H9 (cell line): ENCODE results near the gene TMEM9. TPM values are rescaled to one million over a fixed set of nuclear protein-coding genes. Genes with fewer than 3 reads are reported as not detected.

Experiments used
- DNase-seq: peaks from one replicate; pipeline ENCODE4 v3.0.0-alpha.2; 2017
- H2AFZ ChIP-seq: one replicate; pipeline ENCODE4 v1.6.1; 2013; ENCODE audit warnings: mild to moderate bottlenecking, low read length, control low read depth, moderate library complexity
- H2AK5ac ChIP-seq: 2 replicates; pipeline ENCODE4 v1.6.1; 2013; ENCODE audit warnings: low read length, control low read depth, mixed read lengths; ENCODE audit not compliant: insufficient read length
- H2BK120ac ChIP-seq: one replicate; pipeline ENCODE4 v1.6.1; 2013; ENCODE audit warnings: low read depth, mild to moderate bottlenecking, low read length, control low read depth, inconsistent platforms; ENCODE audit not compliant: poor library complexity, severe bottlenecking
- H2BK12ac ChIP-seq: 2 replicates; pipeline ENCODE4 v1.6.1; 2013; ENCODE audit warnings: low read length, control low read depth, mixed read lengths, low read depth; ENCODE audit not compliant: insufficient read length
- H2BK15ac ChIP-seq: 2 replicates; pipeline ENCODE4 v1.6.1; 2013; ENCODE audit warnings: low read depth, low read length, control low read depth
- H2BK20ac ChIP-seq: one replicate; pipeline ENCODE4 v1.6.1; 2013; ENCODE audit warnings: low read depth, mild to moderate bottlenecking, low read length, control low read depth, inconsistent platforms; ENCODE audit not compliant: poor library complexity, severe bottlenecking
- H2BK5ac ChIP-seq: 2 replicates; pipeline ENCODE4 v1.6.1; 2013; ENCODE audit warnings: low read length, control low read depth, mixed read lengths; ENCODE audit not compliant: insufficient read length
- H3K14ac ChIP-seq: 2 replicates; pipeline ENCODE4 v1.6.1; 2013; ENCODE audit warnings: low read length, control low read depth; ENCODE audit not compliant: insufficient read depth
- H3K18ac ChIP-seq: 2 replicates; pipeline ENCODE4 v1.6.1; 2013; ENCODE audit warnings: low read depth, mild to moderate bottlenecking, mixed read lengths, low read length, control low read depth; ENCODE audit not compliant: insufficient read length
- H3K23ac ChIP-seq: 2 replicates; pipeline ENCODE4 v1.6.1; 2013; ENCODE audit warnings: low read length, control low read depth, mixed read lengths, low read depth; ENCODE audit not compliant: insufficient read length
- H3K23me2 ChIP-seq: 2 replicates; pipeline ENCODE4 v1.6.1; 2013; ENCODE audit warnings: low read depth, mild to moderate bottlenecking, mixed read lengths, low read length, control low read depth; ENCODE audit not compliant: insufficient read length, poor library complexity, severe bottlenecking
- H3K27ac ChIP-seq: 2 replicates; pipeline ENCODE4 v1.5.1; 2013; ENCODE audit warnings: low read length, control low read depth, mixed read lengths, low read depth; ENCODE audit not compliant: insufficient read length
- H3K27me3 ChIP-seq: 2 replicates; pipeline ENCODE4 v1.6.1; 2013; ENCODE audit warnings: low read length, control low read depth, inconsistent platforms; ENCODE audit not compliant: insufficient read depth
- H3K4ac ChIP-seq: 2 replicates; pipeline ENCODE4 v1.6.1; 2013; ENCODE audit warnings: low read depth, mild to moderate bottlenecking, control low read depth, inconsistent platforms, low read length, moderate library complexity
- H3K4me1 ChIP-seq: 2 replicates; pipeline ENCODE4 v1.6.1; 2013; ENCODE audit warnings: low read length, control low read depth, inconsistent platforms; ENCODE audit not compliant: insufficient read depth
- H3K4me2 ChIP-seq: 2 replicates; pipeline ENCODE4 v1.6.1; 2013; ENCODE audit warnings: low read length, control low read depth, mixed read lengths; ENCODE audit not compliant: insufficient read length, insufficient read depth
- H3K56ac ChIP-seq: 2 replicates; pipeline ENCODE4 v1.6.1; 2013; ENCODE audit warnings: low read depth, mild to moderate bottlenecking, mixed read lengths, low read length, control low read depth; ENCODE audit not compliant: insufficient read length
- H3K79me1 ChIP-seq: 2 replicates; pipeline ENCODE4 v1.6.1; 2013; ENCODE audit warnings: low read depth, mild to moderate bottlenecking, moderate library complexity, low read length, control low read depth, inconsistent platforms; ENCODE audit not compliant: insufficient read depth, poor library complexity, severe bottlenecking
- H3K79me2 ChIP-seq: 2 replicates; pipeline ENCODE4 v1.6.1; 2013; ENCODE audit warnings: low read length, control low read depth, inconsistent platforms; ENCODE audit not compliant: insufficient read depth
- H3K9ac ChIP-seq: 2 replicates; pipeline ENCODE4 v1.6.1; 2013; ENCODE audit warnings: low read length, control low read depth, mixed read lengths; ENCODE audit not compliant: insufficient read length; ENCODE audit errors: extremely low read depth
- H3K9me3 ChIP-seq: one replicate; pipeline ENCODE4 v1.6.1; 2013; ENCODE audit warnings: low read depth, low read length, inconsistent platforms; ENCODE audit not compliant: control insufficient read depth
- H3T11ph ChIP-seq: one replicate; pipeline ENCODE4 v1.6.1; 2013; ENCODE audit warnings: mild to moderate bottlenecking, low read length, control low read depth, inconsistent platforms
- H4K20me1 ChIP-seq: one replicate; pipeline ENCODE4 v1.6.1; 2013; ENCODE audit not compliant: control insufficient read depth, insufficient read length, insufficient read depth
- H4K5ac ChIP-seq: 2 replicates; pipeline ENCODE4 v1.6.1; 2013; ENCODE audit warnings: low read depth, mild to moderate bottlenecking, mixed read lengths, low read length, control low read depth; ENCODE audit not compliant: insufficient read length
- H4K8ac ChIP-seq: replicated peaks from 2 replicates; pipeline ENCODE4 v1.6.1; 2013; ENCODE audit warnings: low read length, control low read depth, mixed read lengths, low read depth; ENCODE audit not compliant: insufficient read length
- H4K91ac ChIP-seq: 2 replicates; pipeline ENCODE4 v1.6.1; 2013; ENCODE audit warnings: low read depth, mild to moderate bottlenecking, moderate library complexity, mixed read lengths, low read length, control low read depth; ENCODE audit not compliant: insufficient read length
- H3K27ac Mint-ChIP-seq, 3 experiments: 2 replicates in 2 of 3; 3 replicates in 1 of 3; pipeline ENCODE4 v1.8.0; 2020 to 2021; ENCODE audit warnings: mixed read lengths in 3 of 3, mild to moderate bottlenecking in 1 of 3, moderate library complexity in 1 of 3
- H3K27me3 Mint-ChIP-seq: 2 replicates; pipeline ENCODE4 v1.8.0; 2021; ENCODE audit warnings: low read depth, mild to moderate bottlenecking, moderate library complexity, mixed read lengths
- H3K36me3 Mint-ChIP-seq, 3 experiments: 2 replicates in 2 of 3; 3 replicates in 1 of 3; pipeline ENCODE4 v1.8.0; 2020 to 2021; ENCODE audit warnings: low read depth in 3 of 3, mixed read lengths in 3 of 3; ENCODE audit not compliant: insufficient read depth in 1 of 3
- H3K4me1 Mint-ChIP-seq, 2 experiments: 2 replicates each; pipeline ENCODE4 v1.8.0; 2020; ENCODE audit warnings: mixed read lengths in 2 of 2
- H3K4me3 Mint-ChIP-seq, 2 experiments: 2 replicates in 1 of 2; 3 replicates in 1 of 2; pipeline ENCODE4 v1.8.0; 2020 to 2021; ENCODE audit warnings: mild to moderate bottlenecking in 2 of 2, mixed read lengths in 2 of 2, moderate library complexity in 1 of 2
- H3K9me3 Mint-ChIP-seq, 2 experiments: 2 replicates in 1 of 2; 3 replicates in 1 of 2; pipeline ENCODE4 v1.8.0; 2020; ENCODE audit warnings: mild to moderate bottlenecking in 2 of 2, mixed read lengths in 2 of 2, moderate library complexity in 1 of 2
- WGBS: extraction: QIAGEN DNeasy Blood & Tissue Kit; methylation state at CpG from one replicate; pipeline ENCODE4 v1.1.7; 2013; ENCODE audit warnings: missing lambda C conversion rate, low lambda C conversion rate, mixed read lengths; ENCODE audit not compliant: insufficient read length; ENCODE audit errors: extremely low coverage; 5-methylcytosine and 5-hydroxymethylcytosine counted together
- total RNA-seq: library from RNA; stranded (reverse); gene quantifications from 2 replicates; pipeline ENCODE4 v1.2.1, GENCODE V29; 2021
- TF ChIP-seq, protein P1 (sequence below): fragments of 200-600 bp; sonication (generic); conservative IDR thresholded peaks from 3 replicates; pipeline ENCODE4 v1.8.0; 2021; ENCODE audit warnings: antibody characterized with exemption, mild to moderate bottlenecking

TMEM9 gene
- total RNA-seq, 1 experiment from 2014 or later, result 93.4 TPM

DNA sequence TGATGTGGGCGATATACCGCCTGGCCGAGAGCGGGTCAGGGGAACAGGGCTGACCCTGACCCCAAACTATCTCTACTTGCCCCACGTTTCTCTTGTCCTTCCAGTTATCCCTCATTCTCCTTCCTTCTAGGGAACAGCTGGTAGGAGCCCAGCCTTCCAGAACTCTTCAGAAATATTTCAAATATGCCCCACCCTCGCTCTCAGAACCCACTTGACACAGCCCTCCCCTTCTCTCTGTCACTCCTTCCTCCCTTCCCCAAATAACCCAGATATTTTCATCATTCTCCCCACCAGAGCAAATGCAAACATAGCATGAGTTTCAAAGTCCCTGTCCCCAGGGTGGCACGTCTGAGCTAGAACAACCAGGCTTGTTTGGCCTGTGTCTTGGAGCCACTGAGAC, 43.1 kb downstream of the TMEM9 start:
- Histone ChIP-seq H3K14ac (no peak overlapping the region), H2BK5ac (no peak overlapping the region), H3K23ac (no peak overlapping the region), H2BK12ac (no peak overlapping the region), H3K4ac (no peak overlapping the region), H3K27me3 (peaks cover 7% of the 10 kb centered on the region; the same call in 1 of the 2 replicates), H3K4me1 (no peaks in the 10 kb centered on the region; the same call in 1 of the 2 replicates), H4K5ac (no peak overlapping the region), H2AFZ (no peak overlapping the region), H4K20me1 (no peaks in the 10 kb centered on the region), H3K23me2 (peaks cover 10% of the 10 kb centered on the region), H2BK120ac (no peak overlapping the region), H3T11ph (no peak overlapping the region), H3K18ac (no peak overlapping the region), H3K4me2 (no peak overlapping the region), H2AK5ac (no peak overlapping the region), H2BK20ac (no peak overlapping the region), H3K9ac (no peak overlapping the region), H3K79me2 (no peaks in the 10 kb centered on the region), H2BK15ac (no peak overlapping the region), H3K9me3 (no peaks in the 10 kb centered on the region), H3K27ac (no peak overlapping the region), H4K91ac (no peak overlapping the region), H3K79me1 (no peaks in the 10 kb centered on the region), H4K8ac (no peak overlapping the region), H3K56ac (no peak overlapping the region)
- DNase-seq, result no peak
- WGBS, result no CpG with 5 or more reads among the region's 7 CpGs
- no peak overlapping the region for H3K27ac Mint-ChIP-seq
- TF ChIP-seq, protein P1, sequence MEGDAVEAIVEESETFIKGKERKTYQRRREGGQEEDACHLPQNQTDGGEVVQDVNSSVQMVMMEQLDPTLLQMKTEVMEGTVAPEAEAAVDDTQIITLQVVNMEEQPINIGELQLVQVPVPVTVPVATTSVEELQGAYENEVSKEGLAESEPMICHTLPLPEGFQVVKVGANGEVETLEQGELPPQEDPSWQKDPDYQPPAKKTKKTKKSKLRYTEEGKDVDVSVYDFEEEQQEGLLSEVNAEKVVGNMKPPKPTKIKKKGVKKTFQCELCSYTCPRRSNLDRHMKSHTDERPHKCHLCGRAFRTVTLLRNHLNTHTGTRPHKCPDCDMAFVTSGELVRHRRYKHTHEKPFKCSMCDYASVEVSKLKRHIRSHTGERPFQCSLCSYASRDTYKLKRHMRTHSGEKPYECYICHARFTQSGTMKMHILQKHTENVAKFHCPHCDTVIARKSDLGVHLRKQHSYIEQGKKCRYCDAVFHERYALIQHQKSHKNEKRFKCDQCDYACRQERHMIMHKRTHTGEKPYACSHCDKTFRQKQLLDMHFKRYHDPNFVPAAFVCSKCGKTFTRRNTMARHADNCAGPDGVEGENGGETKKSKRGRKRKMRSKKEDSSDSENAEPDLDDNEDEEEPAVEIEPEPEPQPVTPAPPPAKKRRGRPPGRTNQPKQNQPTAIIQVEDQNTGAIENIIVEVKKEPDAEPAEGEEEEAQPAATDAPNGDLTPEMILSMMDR, result no peak
- no peaks in the 10 kb centered on the region for H3K9me3 Mint-ChIP-seq
- peaks cover 14 to 28% of the 10 kb centered on the region in 2 experiments for H3K4me1 Mint-ChIP-seq
- H3K27me3 Mint-ChIP-seq, result peaks cover 37% of the 10 kb centered on the region
- H3K36me3 Mint-ChIP-seq, result no peaks in the 10 kb centered on the region
- no peak overlapping the region for H3K4me3 Mint-ChIP-seq
